HL-60 (cell line): Measurements from ENCODE around the gene EIPR1.

Source experiments
- DNase-seq, 2 experiments: peaks; one replicate each; pipeline ENCODE4 v3.0.0-alpha.2; 2010 to 2020; ENCODE audit warnings: low read depth in 1 of 2, low spot score in 1 of 2
- H3K27ac ChIP-seq: fragments of 250-450 bp; sonication (Bioruptor Pico); replicated peaks from 2 replicates; pipeline ENCODE4 v1.5.1; 2020; ENCODE audit warnings: mild to moderate bottlenecking, moderate library complexity
- H3K27me3 ChIP-seq: fragments of 250-450 bp; sonication (Bioruptor Pico); 2 replicates; pipeline ENCODE4 v1.5.1; 2021; ENCODE audit warnings: mild to moderate bottlenecking, moderate library complexity; ENCODE audit not compliant: insufficient read depth, poor library complexity, severe bottlenecking
- H3K4me3 ChIP-seq: replicated peaks from 2 replicates; pipeline ENCODE4 v1.5.1; 2011; ENCODE audit warnings: mild to moderate bottlenecking, control low read depth, low read length; ENCODE audit not compliant: insufficient read depth
- CTCF ChIP-seq: IDR thresholded peaks from one replicate; pipeline ENCODE4 v1.5.1; 2011; ENCODE audit warnings: low read length, control low read depth, inconsistent platforms; ENCODE audit not compliant: insufficient read depth
- GABPA ChIP-seq: IDR thresholded peaks from 2 replicates; pipeline ENCODE4 v1.6.1; 2012; ENCODE audit warnings: low read depth
- POLR2AphosphoS5 ChIP-seq: IDR thresholded peaks from 2 replicates; pipeline ENCODE4 v1.6.1; 2012; ENCODE audit warnings: low read depth
- REST ChIP-seq: IDR thresholded peaks from 2 replicates; pipeline ENCODE4 v1.6.1; 2012; ENCODE audit warnings: low read depth; ENCODE audit not compliant: insufficient replicate concordance
- SPI1 ChIP-seq: IDR thresholded peaks from 2 replicates; pipeline ENCODE4 v1.6.1; 2012; ENCODE audit warnings: low read depth, mild to moderate bottlenecking, borderline replicate concordance

The EIPR1 gene

GRCh38 chr2:3236300-3237045 is 141.1 kb downstream of the EIPR1 start:
- no peaks in the 10 kb centered on the region for H3K27me3 ChIP-seq
- DNase-seq, result no peak
- no peak for TF ChIP-seq POLR2AphosphoS5
- TF ChIP-seq CTCF, result no peak
- TF ChIP-seq SPI1, result no peak
- no peak for TF ChIP-seq GABPA
- TF ChIP-seq REST, result no peak
- H3K27ac ChIP-seq, result no peak overlapping the region
- H3K4me3 ChIP-seq, result no peak overlapping the region

GRCh38 chr2:3233877-3234276 is 143.7 kb downstream of the EIPR1 start:
- no peak overlapping the region for H3K4me3 ChIP-seq
- no peaks in the 10 kb centered on the region for H3K27me3 ChIP-seq
- DNase-seq, result no peak
- H3K27ac ChIP-seq, result no peak overlapping the region
- TF ChIP-seq CTCF (no peak), GABPA (no peak), SPI1 (no peak), POLR2AphosphoS5 (no peak), REST (no peak)

- H3K27me3 ChIP-seq, result no peaks in the 10 kb centered on the region
- TF ChIP-seq GABPA, result no peak
- no peak for TF ChIP-seq SPI1
- TF ChIP-seq REST, result no peak
- TF ChIP-seq CTCF, result no peak
- TF ChIP-seq POLR2AphosphoS5, result no peak
- H3K27ac ChIP-seq, result no peak overlapping the region
- DNase-seq, result no peak
- no peak overlapping the region for H3K4me3 ChIP-seq
Measured at GRCh38 chr2:3229221-3229620, 148.4 kb downstream of the EIPR1 start.
